8988T (cell line): ENCODE measurements around the gene SV2B.

Experiments used
- DNase-seq: peaks from one replicate; pipeline ENCODE4 v3.0.0; 2011

Gene SV2B

GRCh38 chr15:91238644-91239425, 138.8 kb downstream of the SV2B start:
- no peak for DNase-seq

- DNase-seq = no peak
Observed at GRCh38 chr15:91243826-91244225, 143.8 kb downstream of the SV2B start.

GRCh38 chr15:91244919-91245318, 144.9 kb downstream of the SV2B start:
- DNase-seq = no peak

- DNase-seq = no peak
Observed at GRCh38 chr15:91246998-91247397, 146.9 kb downstream of the SV2B start.

GRCh38 chr15:91249591-91249990, 149.5 kb downstream of the SV2B start:
- DNase-seq = no peak

- DNase-seq = no peak
Observed at GRCh38 chr15:91252322-91252721, 152.3 kb downstream of the SV2B start.

- DNase-seq = no peak
Observed at GRCh38 chr15:91252756-91253155, 152.7 kb downstream of the SV2B start.

GRCh38 chr15:91253605-91254004, 153.5 kb downstream of the SV2B start:
- no peak for DNase-seq

- no peak for DNase-seq
Observed at GRCh38 chr15:91254766-91255165, 154.7 kb downstream of the SV2B start.

GRCh38 chr15:91255670-91256192, 155.7 kb downstream of the SV2B start:
- DNase-seq = no peak

GRCh38 chr15:91257746-91258414, 157.8 kb downstream of the SV2B start:
- no peak for DNase-seq

- DNase-seq = no peak
Observed at GRCh38 chr15:91258415-91258759, 158.3 kb downstream of the SV2B start.

- DNase-seq = no peak
Observed at GRCh38 chr15:91259077-91259476, 159.0 kb downstream of the SV2B start.

- no peak for DNase-seq
Observed at GRCh38 chr15:91261345-91261744, 161.3 kb downstream of the SV2B start.

GRCh38 chr15:91263632-91264531, 163.8 kb downstream of the SV2B start:
- no peak for DNase-seq

GRCh38 chr15:91264651-91265351, 164.7 kb downstream of the SV2B start:
- no peak for DNase-seq

GRCh38 chr15:91265416-91265940, 165.4 kb downstream of the SV2B start:
- no peak for DNase-seq

GRCh38 chr15:91268510-91268909, 168.5 kb downstream of the SV2B start:
- DNase-seq = no peak

- DNase-seq = no peak
Observed at GRCh38 chr15:91270747-91271146, 170.7 kb downstream of the SV2B start.

GRCh38 chr15:91271565-91272153, 171.6 kb downstream of the SV2B start:
- no peak for DNase-seq

- no peak for DNase-seq
Observed at GRCh38 chr15:91275844-91276243, 175.8 kb downstream of the SV2B start.

- no peak for DNase-seq
Observed at GRCh38 chr15:91278951-91279350, 178.9 kb downstream of the SV2B start.
